ENCODE measurements around the gene JAK3. TPM values are rescaled to one million over a fixed set of nuclear protein-coding genes. Genes with fewer than 3 reads are reported as not detected.

JAK3 gene
- total and polyA plus RNA-seq, 9 donors = 1.3 to 2.7 (median 2.0) TPM

DNA sequence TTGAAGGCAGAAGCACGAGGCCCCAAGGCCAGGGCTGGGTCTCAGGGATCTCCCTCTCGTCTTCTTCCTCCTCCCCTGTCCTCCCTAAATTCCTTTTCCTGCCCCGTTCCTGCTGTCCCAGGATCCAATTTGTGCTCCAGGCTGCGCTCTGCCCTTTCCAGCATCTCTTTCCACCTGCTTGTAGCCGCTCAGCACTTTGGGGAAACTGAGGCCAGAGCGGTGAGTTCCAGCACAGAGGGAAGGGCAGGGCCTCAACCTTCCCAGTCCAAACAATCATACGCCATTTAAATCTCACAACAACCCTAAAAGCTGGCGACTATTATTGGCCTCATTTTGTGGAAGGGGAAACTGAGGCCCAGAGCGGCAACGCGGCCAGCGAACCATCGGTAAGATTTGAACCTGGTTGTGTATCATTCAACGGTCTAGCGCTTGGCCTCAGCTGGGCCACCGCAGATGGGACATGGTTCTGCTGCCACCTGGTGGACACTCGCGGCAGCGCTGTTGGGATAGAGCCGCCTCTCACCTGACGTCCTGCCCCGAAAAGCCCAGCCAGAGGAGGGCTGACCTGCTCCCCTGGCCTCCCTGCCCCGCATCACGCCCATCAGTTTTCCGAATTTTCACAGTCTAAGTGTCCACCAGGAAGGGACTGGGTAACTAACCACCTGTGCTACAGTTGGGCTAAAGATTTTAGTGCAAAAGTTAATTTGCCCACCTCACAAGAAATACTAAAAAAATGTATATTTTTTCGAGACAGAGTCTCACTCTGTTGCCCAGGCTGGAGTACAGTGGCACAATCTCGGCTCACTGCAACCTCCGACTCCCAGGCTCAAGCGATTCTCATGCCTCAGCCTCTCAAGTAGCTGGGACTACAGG lies 7.7 kb upstream of the JAK3 start:
- H3K4me1 ChIP-seq (ENCODE audit: control insufficient read depth, insufficient read depth, low read length) = peaks cover 6% of the 10 kb centered on the region
- H3K9me3 ChIP-seq (replicated peaks; ENCODE audit: control insufficient read depth, low read depth, low read length) = no peaks in the 10 kb centered on the region
- DNase-seq = peak; percentile 79
- H3K27me3 ChIP-seq (ENCODE audit: control insufficient read depth, insufficient read depth, low read length) = peaks cover 2% of the 10 kb centered on the region
- no peak overlapping the region for H3K4me3 ChIP-seq (ENCODE audit: low read length)
- WGBS (ENCODE audit: insufficient coverage) = 20% methylated on average over 22 of the region's 29 CpGs
- no peak overlapping the region for H3K27ac ChIP-seq (ENCODE audit: low read length)
- no peaks in the 10 kb centered on the region for H3K36me3 ChIP-seq (ENCODE audit: control insufficient read depth, insufficient read depth, low read length)

DNA sequence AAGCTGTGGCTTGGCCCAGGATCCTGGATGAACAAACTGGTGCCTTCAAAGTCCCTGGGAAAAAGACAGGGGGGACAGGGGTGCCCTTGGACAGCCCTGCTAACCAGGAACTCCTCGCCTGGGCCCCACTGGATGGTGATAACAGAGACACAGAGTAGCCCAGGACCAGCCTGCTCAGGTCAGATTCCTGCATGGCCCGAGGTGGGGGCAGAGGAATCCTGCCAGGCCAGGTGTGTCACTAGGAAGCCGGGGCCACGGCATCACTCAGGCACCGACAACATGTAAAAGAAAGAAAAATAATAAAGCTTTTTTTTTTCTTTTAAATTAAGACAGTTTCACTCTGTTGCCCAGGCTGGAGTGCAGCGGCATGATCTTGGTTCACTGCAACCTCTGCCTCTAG lies 6.3 kb upstream of the JAK3 start:
- Histone ChIP-seq H3K4me1 (ENCODE audit: control insufficient read depth, insufficient read depth, low read length) (peaks cover 1% of the 10 kb centered on the region), H3K4me3 (ENCODE audit: low read length) (no peak overlapping the region), H3K36me3 (ENCODE audit: control insufficient read depth, insufficient read depth, low read length) (no peaks in the 10 kb centered on the region), H3K27ac (ENCODE audit: low read length) (no peak overlapping the region), H3K9me3 (replicated peaks; ENCODE audit: control insufficient read depth, low read depth, low read length) (no peaks in the 10 kb centered on the region), H3K27me3 (ENCODE audit: control insufficient read depth, insufficient read depth, low read length) (peaks cover 4% of the 10 kb centered on the region)
- DNase-seq = no peak
- WGBS (ENCODE audit: insufficient coverage) = 94% methylated on average over 2 of the region's 6 CpGs

DNA sequence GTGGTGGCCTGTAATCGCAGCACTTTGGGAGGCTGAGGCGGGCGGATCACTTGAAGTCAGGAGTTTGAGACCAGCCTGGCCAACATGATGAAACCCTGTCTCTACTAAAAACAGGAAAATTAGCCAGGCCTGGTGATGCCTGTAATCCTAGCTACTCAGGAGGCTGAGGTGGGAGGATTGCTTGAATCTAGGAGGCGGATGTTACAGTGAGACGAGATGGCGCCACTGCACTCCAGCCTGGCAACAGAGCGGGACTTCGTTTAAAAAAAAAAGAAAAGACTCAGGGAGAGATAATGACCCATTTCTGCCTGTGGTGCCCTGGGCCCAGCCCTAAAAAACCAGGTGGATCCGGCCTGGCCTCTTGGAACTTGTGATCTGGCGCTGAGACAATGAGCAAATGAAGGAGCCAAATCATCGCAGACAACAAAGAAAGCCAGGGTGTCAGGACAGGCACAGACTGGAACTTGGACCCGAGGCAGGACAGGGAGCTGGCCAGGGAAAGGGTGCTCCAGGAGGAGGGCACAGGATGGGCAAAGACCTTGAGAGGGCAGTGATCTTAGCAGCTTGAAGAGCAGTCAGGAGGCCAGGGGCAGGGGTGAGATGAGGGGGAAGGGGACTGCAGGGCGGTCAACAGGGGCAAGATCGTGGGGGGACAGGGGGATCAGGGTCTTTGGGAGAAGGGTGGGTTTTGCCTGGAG lies 962 bp upstream of the JAK3 start:
- H3K36me3 ChIP-seq (ENCODE audit: control insufficient read depth, insufficient read depth, low read length) = no peaks in the 10 kb centered on the region
- H3K9me3 ChIP-seq (replicated peaks; ENCODE audit: control insufficient read depth, low read depth, low read length) = no peaks in the 10 kb centered on the region
- H3K27me3 ChIP-seq (ENCODE audit: control insufficient read depth, insufficient read depth, low read length) = peaks cover 12% of the 10 kb centered on the region
- DNase-seq = no peak
- H3K4me3 ChIP-seq (ENCODE audit: low read length) = no peak overlapping the region
- WGBS (ENCODE audit: insufficient coverage) = 80% methylated on average over 13 of the region's 14 CpGs
- no peak overlapping the region for H3K27ac ChIP-seq (ENCODE audit: low read length)
- peaks cover 7% of the 10 kb centered on the region for H3K4me1 ChIP-seq (ENCODE audit: control insufficient read depth, insufficient read depth, low read length)

DNA sequence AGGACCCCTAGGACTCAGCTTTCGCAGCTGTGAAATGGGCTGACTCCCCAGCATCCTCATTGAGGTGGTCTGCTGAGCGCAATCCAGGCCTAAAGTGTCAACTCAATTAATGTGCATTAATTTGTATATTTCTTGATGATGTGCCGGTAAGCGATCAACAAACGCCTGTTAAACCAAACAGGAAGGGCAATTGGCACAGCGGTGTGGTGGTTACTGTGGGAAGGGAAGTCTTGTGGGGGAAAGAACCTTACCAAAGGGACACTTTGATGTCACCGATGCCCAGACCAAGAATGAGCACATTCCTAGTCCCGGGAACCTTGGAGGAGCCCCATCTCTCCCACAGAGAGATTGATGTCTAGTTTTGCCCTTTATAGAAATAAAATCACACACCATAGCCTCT lies 1.6 kb downstream of the JAK3 start:
- Histone ChIP-seq H3K36me3 (ENCODE audit: control insufficient read depth, insufficient read depth, low read length) (no peaks in the 10 kb centered on the region), H3K9me3 (replicated peaks; ENCODE audit: control insufficient read depth, low read depth, low read length) (no peaks in the 10 kb centered on the region), H3K4me1 (ENCODE audit: control insufficient read depth, insufficient read depth, low read length) (peaks cover 22% of the 10 kb centered on the region), H3K27me3 (ENCODE audit: control insufficient read depth, insufficient read depth, low read length) (peaks cover 33% of the 10 kb centered on the region), H3K27ac (ENCODE audit: low read length) (no peak overlapping the region), H3K4me3 (ENCODE audit: low read length) (no peak overlapping the region)
- no peak for DNase-seq
- 92% methylated on average over 5 of the region's 8 CpGs for WGBS (ENCODE audit: insufficient coverage)

DNA sequence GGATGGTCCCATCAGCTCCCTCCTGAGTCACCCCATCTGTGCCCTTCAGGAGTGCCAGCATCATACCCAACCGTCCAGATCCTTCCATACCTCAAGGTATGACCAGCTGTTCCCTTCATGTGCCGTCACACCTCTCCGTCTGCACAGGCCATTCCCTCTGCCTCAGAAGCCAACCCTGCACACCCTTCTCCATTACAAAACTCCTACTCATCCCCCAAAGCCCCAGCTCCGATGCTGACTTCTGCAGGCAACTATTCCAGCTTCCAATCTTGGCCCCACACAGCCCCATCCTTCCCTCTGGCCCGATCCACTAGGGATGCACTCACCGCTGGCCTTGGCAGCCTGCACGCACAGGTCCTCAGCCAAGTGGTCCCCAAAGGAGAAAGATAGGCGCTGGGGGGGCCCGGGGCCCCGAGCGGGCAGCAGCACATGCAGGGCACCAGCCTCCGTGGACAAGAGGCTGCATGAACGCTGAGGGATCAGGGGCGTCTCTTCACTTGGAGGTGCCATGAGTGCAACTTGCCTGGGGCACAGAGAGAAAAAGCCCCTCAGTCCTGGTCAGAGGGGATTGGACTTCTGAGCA lies 3.8 kb downstream of the JAK3 start:
- peaks cover 43% of the 10 kb centered on the region for H3K27me3 ChIP-seq (ENCODE audit: control insufficient read depth, insufficient read depth, low read length)

DNA sequence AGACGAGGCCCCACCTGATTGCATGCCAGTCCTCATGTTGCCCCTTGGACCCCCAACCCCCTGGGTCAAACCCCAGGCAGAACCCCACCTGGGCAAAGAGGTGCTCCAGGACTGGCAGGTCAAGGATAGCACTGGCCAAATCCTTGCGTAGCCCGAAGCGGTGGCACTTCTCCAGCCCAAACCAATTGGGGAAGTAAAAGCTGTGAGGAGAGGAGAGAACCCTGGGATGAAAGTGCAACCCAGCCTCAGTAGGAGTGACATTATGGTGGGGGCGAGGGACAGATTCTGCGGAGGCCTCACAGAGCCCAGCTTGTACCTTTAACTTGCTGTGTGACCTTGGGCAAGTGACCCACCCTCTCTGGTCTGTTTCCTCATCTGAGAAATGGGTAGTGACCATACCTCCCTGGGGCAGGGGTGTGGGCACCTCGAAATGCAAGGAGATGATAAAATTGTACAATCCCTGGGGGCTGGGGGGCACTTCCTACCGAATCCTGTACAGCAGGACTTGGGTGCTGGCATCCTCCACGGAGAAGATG lies 4.4 kb downstream of the JAK3 start:
- Histone ChIP-seq H3K4me3 (ENCODE audit: low read length) (no peak overlapping the region), H3K27ac (ENCODE audit: low read length) (no peak overlapping the region), H3K9me3 (replicated peaks; ENCODE audit: control insufficient read depth, low read depth, low read length) (no peaks in the 10 kb centered on the region), H3K4me1 (ENCODE audit: control insufficient read depth, insufficient read depth, low read length) (peaks cover 23% of the 10 kb centered on the region), H3K27me3 (ENCODE audit: control insufficient read depth, insufficient read depth, low read length) (peaks cover 43% of the 10 kb centered on the region), H3K36me3 (ENCODE audit: control insufficient read depth, insufficient read depth, low read length) (no peaks in the 10 kb centered on the region)
- DNase-seq = no peak
- WGBS (ENCODE audit: insufficient coverage) = 89% methylated on average over 7 of the region's 9 CpGs

More for the DNA sequence above, 3.8 kb downstream of the JAK3 start:
- no peak overlapping the region for H3K27ac ChIP-seq (ENCODE audit: low read length)
- no peak overlapping the region for H3K4me3 ChIP-seq (ENCODE audit: low read length)
- H3K9me3 ChIP-seq (replicated peaks; ENCODE audit: control insufficient read depth, low read depth, low read length) = no peaks in the 10 kb centered on the region
- DNase-seq = no peak
- H3K36me3 ChIP-seq (ENCODE audit: control insufficient read depth, insufficient read depth, low read length) = no peaks in the 10 kb centered on the region
- 78% methylated on average over 13 of the region's 14 CpGs for WGBS (ENCODE audit: insufficient coverage)
- H3K4me1 ChIP-seq (ENCODE audit: control insufficient read depth, insufficient read depth, low read length) = peaks cover 23% of the 10 kb centered on the region

DNA sequence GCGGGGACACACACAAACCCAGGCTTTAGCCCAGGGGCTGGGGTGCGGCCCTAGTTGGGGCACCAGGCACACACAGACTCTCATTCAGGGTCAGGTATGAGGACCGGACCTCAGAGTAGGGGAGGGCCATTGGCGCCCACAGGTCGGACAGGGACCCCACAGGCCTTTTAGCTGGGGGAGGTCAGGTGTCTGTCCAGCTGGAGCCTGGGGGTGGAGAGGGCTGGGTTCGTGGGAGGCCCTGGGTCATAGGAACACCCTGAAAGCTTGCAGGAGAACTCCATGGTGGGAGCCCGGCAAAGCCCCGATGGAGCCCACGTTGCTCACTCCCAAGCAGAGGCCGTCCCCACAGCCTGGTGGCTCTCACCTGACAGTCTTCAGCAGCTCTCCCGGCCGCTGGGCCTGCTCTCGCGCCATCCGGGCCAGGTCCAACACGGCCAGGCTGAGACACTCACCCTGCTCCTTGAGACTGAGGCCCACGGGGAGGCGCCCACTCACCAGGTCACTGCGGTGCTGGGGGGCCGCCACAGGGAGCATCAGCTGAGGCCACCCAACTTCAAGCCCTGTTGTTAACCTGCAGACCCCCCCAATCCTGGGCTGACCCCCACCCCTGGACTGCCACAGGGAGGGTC lies 5.0 kb downstream of the JAK3 start:
- H3K4me3 ChIP-seq (ENCODE audit: low read length) = peak overlapping the region; percentile 24
- H3K27ac ChIP-seq (ENCODE audit: low read length) = no peak overlapping the region

DNA sequence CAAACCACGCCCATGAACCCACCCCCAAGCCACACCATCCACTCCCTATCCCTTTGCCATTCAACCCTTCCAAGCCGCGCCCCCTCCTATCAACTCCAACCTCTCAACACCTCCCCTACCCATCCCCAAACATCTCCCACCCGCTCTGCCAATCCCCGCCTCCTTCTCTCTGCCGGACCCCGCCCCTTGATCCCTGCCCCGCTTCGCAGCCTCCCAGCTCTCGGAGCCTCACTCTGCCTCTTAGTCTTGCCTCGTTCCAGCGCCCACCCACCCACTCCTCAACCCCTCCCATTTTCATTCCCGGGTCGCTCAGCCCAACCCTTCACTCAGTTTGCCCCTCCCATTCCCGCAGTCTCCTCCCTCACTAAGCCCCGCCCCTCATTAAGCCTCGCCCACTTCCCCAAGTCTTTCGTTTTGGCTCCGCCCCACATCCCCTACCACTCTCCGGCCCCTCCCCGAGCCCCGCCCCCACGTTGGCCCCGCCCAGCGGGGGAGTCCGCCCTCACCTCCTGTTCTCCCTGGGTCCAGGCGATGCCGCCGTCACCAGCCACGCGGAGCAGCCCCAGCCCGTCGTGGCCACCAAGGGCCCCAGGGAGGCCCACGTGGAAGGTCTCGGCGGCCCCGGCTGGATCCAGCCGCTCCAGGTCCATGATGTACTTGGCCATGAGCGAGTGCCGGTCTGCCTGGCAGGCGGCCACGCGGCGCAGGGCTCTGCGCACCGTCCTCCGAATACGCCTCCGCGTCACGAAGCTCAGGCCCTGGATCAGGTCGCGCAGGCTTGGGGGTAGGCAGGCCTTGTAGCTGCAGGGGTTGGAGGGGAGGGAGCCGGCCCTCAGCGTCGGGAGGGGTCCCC lies 5.7 kb downstream of the JAK3 start:
- 8% methylated on average over 56 of the region's 56 CpGs for WGBS (ENCODE audit: insufficient coverage)

More for the DNA sequence above, 5.0 kb downstream of the JAK3 start:
- 52% methylated on average over 19 of the region's 20 CpGs for WGBS (ENCODE audit: insufficient coverage)
- no peaks in the 10 kb centered on the region for H3K9me3 ChIP-seq (replicated peaks; ENCODE audit: control insufficient read depth, low read depth, low read length)
- no peaks in the 10 kb centered on the region for H3K36me3 ChIP-seq (ENCODE audit: control insufficient read depth, insufficient read depth, low read length)
- DNase-seq = no peak
- H3K4me1 ChIP-seq (ENCODE audit: control insufficient read depth, insufficient read depth, low read length) = peaks cover 17% of the 10 kb centered on the region
- H3K27me3 ChIP-seq (ENCODE audit: control insufficient read depth, insufficient read depth, low read length) = peaks cover 38% of the 10 kb centered on the region

DNA sequence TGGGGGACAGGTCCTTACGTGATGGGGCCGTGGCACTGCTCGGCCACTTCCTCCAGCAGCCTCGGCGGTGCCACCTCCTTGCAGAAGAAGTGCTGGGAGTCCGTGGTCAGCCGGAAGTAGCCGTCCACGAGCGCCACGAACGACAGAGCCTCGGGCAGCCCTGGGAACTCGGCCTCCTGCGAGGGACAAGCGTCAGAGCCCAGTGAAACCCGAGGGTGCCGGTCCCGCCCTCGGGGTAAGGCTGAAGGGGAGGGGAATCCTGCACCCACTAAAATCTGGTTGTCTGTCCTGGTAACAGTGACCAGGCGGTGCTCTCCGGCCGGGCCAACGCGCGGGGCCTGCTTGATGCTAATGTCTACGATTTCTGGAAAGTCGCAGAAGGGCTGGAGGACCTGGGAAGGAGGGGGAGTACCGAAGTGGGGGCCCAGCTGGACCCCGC lies 6.4 kb downstream of the JAK3 start:
- peaks cover 32% of the 10 kb centered on the region for H3K27me3 ChIP-seq (ENCODE audit: control insufficient read depth, insufficient read depth, low read length)

More for the DNA sequence above, 5.7 kb downstream of the JAK3 start:
- Histone ChIP-seq H3K27me3 (ENCODE audit: control insufficient read depth, insufficient read depth, low read length) (peaks cover 33% of the 10 kb centered on the region), H3K27ac (ENCODE audit: low read length) (no peak overlapping the region), H3K36me3 (ENCODE audit: control insufficient read depth, insufficient read depth, low read length) (no peaks in the 10 kb centered on the region), H3K4me3 (ENCODE audit: low read length) (peak overlapping the region; percentile 24), H3K9me3 (replicated peaks; ENCODE audit: control insufficient read depth, low read depth, low read length) (no peaks in the 10 kb centered on the region), H3K4me1 (ENCODE audit: control insufficient read depth, insufficient read depth, low read length) (peaks cover 16% of the 10 kb centered on the region)
- DNase-seq = peak; percentile 93

More for the DNA sequence above, 6.4 kb downstream of the JAK3 start:
- H3K27ac ChIP-seq (ENCODE audit: low read length) = no peak overlapping the region
- no peak overlapping the region for H3K4me3 ChIP-seq (ENCODE audit: low read length)
- peaks cover 16% of the 10 kb centered on the region for H3K4me1 ChIP-seq (ENCODE audit: control insufficient read depth, insufficient read depth, low read length)
- 32% methylated on average over 19 of the region's 30 CpGs for WGBS (ENCODE audit: insufficient coverage)
- no peaks in the 10 kb centered on the region for H3K9me3 ChIP-seq (replicated peaks; ENCODE audit: control insufficient read depth, low read depth, low read length)
- no peak for DNase-seq
- no peaks in the 10 kb centered on the region for H3K36me3 ChIP-seq (ENCODE audit: control insufficient read depth, insufficient read depth, low read length)
